Measurements from ENCODE around the gene TEK. TPM values are rescaled to one million over a fixed set of nuclear protein-coding genes. Genes with fewer than 3 reads are reported as not detected.
"Not testable (repeated sequence)": the region's sequence is repeated elsewhere in the genome, so short reads cannot be mapped to it uniquely, and the experiment has no call there.

Gene TEK
- total and polyA plus RNA-seq, 12 donors: 6.7 to 33.1 (median 15.9) TPM

DNA sequence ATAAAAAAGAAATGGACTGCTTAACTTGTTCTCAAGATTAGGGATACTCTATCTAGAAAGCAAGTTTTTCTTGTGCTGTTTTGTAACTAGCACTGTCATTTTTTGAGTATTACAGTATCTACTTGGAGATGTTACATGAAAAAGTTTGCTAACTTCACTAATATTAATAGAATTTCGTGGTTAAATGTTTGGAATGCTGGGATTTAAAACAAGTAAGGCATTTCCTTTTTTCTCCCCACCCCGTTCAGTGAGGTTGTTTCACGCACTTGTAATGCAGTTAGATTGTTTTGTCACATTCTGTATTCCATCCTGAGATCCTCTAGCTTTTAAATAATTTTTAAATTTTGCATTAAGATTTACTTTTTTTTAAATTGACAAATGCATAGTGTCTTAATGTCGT lies 20.0 kb upstream of the TEK start:
- H3K4me1 ChIP-seq: peaks cover 0 to 15% (median 0%) of the 10 kb centered on the region in 9 donors
- ATAC-seq (no peak), DNase-seq (no peak)
- H3K27ac ChIP-seq: no peak overlapping the region
- intact Hi-C loops (cut with DNase I): no loop called here
- H3K9me3 ChIP-seq: no peaks in the 10 kb centered on the region
- WGBS, 2 donors: 49 to 62% methylated on average over 4 of the region's 4 CpGs
- no peaks in the 10 kb centered on the region for H3K27me3 ChIP-seq
- H3K4me3 ChIP-seq: no peak overlapping the region
- no peaks in the 10 kb centered on the region for H3K36me3 ChIP-seq
- TF ChIP-seq, protein P1, sequence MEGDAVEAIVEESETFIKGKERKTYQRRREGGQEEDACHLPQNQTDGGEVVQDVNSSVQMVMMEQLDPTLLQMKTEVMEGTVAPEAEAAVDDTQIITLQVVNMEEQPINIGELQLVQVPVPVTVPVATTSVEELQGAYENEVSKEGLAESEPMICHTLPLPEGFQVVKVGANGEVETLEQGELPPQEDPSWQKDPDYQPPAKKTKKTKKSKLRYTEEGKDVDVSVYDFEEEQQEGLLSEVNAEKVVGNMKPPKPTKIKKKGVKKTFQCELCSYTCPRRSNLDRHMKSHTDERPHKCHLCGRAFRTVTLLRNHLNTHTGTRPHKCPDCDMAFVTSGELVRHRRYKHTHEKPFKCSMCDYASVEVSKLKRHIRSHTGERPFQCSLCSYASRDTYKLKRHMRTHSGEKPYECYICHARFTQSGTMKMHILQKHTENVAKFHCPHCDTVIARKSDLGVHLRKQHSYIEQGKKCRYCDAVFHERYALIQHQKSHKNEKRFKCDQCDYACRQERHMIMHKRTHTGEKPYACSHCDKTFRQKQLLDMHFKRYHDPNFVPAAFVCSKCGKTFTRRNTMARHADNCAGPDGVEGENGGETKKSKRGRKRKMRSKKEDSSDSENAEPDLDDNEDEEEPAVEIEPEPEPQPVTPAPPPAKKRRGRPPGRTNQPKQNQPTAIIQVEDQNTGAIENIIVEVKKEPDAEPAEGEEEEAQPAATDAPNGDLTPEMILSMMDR (IDR thresholded peaks at IDR 0.05): no peak

DNA sequence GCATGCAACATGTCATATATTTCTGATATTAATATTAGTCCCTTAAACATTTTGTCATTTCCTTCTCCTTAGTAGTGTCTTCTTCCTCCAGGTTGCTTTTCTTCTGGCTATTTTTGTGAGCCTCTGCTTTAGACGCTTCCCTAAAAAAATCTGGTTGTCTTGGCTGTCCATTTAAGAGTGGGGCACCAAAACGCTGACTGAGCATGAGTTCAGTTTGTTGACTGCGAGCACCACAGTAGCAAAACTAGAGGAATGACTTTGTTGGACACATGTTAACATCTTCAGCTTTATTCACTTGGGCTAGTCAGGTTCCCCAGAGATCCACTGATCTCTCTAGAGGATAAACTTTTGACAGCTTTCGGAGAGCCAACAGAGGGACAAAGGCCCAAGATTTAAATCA lies 19.3 kb upstream of the TEK start:
- Histone ChIP-seq H3K4me1 (peaks cover 0 to 21% (median 0%) of the 10 kb centered on the region in 9 donors), H3K27ac (no peak overlapping the region), H3K9me3 (no peaks in the 10 kb centered on the region), H3K27me3 (no peaks in the 10 kb centered on the region), H3K36me3 (no peaks in the 10 kb centered on the region), H3K4me3 (no peak overlapping the region)
- intact Hi-C loops (cut with DNase I): no loop called here
- no peak for ATAC-seq
- 79 to 80% methylated on average over 4 of the region's 4 CpGs for WGBS, 2 donors
- TF ChIP-seq, protein P1 (IDR thresholded peaks at IDR 0.05): no peak
- no peak for DNase-seq

DNA sequence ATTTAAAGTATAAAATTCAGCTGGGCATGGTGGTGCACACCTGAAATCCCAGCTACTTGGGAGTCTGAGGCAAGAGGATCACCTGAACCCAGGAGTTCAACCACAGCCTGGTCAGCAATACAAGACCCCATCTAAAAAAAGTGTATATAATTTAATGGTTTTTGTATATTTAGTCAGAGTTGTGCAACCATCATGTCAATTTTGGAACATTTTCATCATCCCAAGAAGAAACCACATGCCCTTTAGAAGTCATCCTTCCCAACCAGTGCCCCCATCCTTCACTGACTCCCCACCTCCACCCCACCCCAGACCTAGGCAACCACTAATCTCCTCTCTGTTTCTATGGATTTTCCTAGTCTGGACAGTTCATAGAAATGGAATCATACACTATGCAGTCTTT lies 18.8 kb upstream of the TEK start:
- DNase-seq (no peak), ATAC-seq (no peak)
- TF ChIP-seq, protein P1 (IDR thresholded peaks at IDR 0.05): no peak
- no peak overlapping the region for H3K4me3 ChIP-seq
- H3K9me3 ChIP-seq: no peaks in the 10 kb centered on the region
- H3K27me3 ChIP-seq: no peaks in the 10 kb centered on the region
- H3K27ac ChIP-seq: no peak overlapping the region
- H3K36me3 ChIP-seq: no peaks in the 10 kb centered on the region
- intact Hi-C loops (cut with DNase I): no loop called here
- H3K4me1 ChIP-seq: peaks cover 0 to 25% (median 0%) of the 10 kb centered on the region in 9 donors

DNA sequence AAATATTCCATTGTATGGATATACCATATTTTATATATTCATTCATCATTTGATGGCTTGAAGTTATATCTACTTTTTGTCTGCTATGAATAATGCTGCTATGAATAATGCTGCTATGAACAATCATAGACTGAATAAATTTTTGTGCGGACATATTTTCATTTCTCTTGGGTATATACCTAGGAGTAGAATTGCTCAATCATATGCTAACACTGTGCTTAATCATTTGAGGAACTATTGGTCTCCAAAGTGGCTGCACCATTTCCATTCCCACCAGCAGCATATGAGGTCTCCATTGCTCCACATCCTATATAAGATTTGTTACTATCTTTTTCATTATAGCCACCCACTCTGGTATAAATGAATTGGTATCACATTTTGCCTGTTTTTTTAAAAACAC lies 18.3 kb upstream of the TEK start:
- Histone ChIP-seq H3K36me3 (no peaks in the 10 kb centered on the region), H3K27me3 (no peaks in the 10 kb centered on the region), H3K9me3 (no peaks in the 10 kb centered on the region), H3K27ac (no peak overlapping the region), H3K4me1 (peaks cover 0 to 20% (median 0%) of the 10 kb centered on the region in 9 donors), H3K4me3 (no peak overlapping the region)
- WGBS, 2 donors: 92 to 97% methylated on average over 1 of the region's 1 CpG
- ATAC-seq: no peak
- no peak for DNase-seq
- intact Hi-C loops (cut with DNase I): no loop called here
- TF ChIP-seq, protein P1 (IDR thresholded peaks at IDR 0.05): no peak

DNA sequence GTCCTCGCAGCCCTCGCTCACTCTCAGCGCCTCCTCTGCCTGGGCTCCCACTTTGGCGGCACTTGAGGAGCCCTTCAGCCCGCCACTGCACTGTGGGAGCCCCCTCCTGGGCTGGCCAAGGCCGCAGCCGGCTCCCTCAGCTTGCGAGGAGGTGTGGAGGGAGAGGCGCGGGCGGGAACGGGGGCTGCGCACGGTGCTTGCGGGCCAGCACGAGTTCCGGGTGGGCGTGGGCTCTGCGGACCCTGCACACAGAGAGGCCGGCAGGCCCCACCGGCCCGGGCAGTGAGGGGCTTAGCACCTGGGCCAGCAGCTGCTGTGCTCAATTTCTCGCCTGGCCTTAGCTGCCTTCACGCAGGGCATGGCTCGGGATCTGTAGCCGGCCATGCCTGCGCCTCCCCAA lies 16.5 kb upstream of the TEK start:
- H3K27ac ChIP-seq; intact Hi-C loops (cut with DNase I); ATAC-seq; H3K36me3 ChIP-seq; H3K9me3 ChIP-seq; DNase-seq; H3K4me3 ChIP-seq; H3K27me3 ChIP-seq: not testable (repeated sequence)
- WGBS, 2 donors: 94 to 98% methylated on average over 21 to 27 of the region's 27 CpGs
- peaks cover 0 to 19% (median 0%) of the 10 kb centered on the region in 9 donors for H3K4me1 ChIP-seq

DNA sequence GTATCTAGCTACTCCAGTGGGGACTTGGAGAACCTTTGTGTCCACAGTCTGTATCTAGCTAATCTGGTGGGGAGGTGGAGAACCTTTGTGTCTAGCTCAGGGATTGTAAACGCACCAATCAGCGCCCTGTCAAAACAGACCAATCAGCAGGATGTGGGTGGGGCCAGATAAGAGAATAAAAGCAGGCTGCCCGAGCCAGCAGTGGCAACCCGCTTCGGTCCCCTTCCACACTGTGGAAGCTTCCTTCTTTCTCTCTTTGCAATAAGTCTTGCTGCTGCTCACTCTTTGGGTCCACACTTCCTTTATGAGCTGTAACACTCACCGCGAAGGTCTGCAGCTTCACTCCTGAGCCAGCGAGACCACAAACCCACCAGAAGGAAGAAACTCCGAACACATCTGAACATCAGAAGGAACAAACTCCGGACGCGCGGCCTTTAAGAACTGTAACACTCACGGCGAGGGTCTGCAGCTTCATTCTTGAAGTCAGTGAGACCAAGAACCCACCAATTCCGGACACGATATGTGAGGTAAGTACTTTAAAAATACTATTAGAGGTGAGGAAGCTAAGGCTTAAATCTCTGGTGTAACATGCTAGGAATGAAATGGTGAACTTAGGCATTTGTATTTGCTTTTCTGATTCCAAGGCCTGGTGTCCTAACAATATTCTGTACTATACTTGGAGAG lies 15.5 kb upstream of the TEK start:
- peak overlapping the region in 1 of 10 donors; percentile 15 for H3K27ac ChIP-seq

More for the DNA sequence above, 15.5 kb upstream of the TEK start:
- H3K36me3 ChIP-seq; H3K27me3 ChIP-seq; H3K9me3 ChIP-seq; ATAC-seq; H3K4me3 ChIP-seq; DNase-seq; intact Hi-C loops (cut with DNase I): not testable (repeated sequence)
- H3K4me1 ChIP-seq: peaks cover 0 to 15% (median 0%) of the 10 kb centered on the region in 9 donors
- 87 to 88% methylated on average over 17 of the region's 17 CpGs for WGBS, 2 donors

Measured in heart right ventricle (tissue), 16 donors.